GM12878 (cell line): Measurements from ENCODE around the gene PRKRIP1. TPM values are rescaled to one million over a fixed set of nuclear protein-coding genes. Genes with fewer than 3 reads are reported as not detected.

Experiments
- BACH1 ChIP-seq: fragments of 450-650 bp; IDR thresholded peaks from 2 replicates; pipeline ENCODE4 v1.6.1; 2017; ENCODE audit warnings: mild to moderate bottlenecking, borderline replicate concordance
- BHLHE40 ChIP-seq, 2 experiments: fragments of 450-650 bp in 1 of 2; IDR thresholded peaks; 2 replicates each; pipeline ENCODE4 v1.6.1; 2011 to 2017; ENCODE audit warnings: low read depth in 2 of 2, borderline replicate concordance in 1 of 2, improper control_type of control experiment in 1 of 2, low read length in 1 of 2, mild to moderate bottlenecking in 1 of 2
- CBFB ChIP-seq: IDR thresholded peaks from 2 replicates; pipeline ENCODE4 v1.6.1; 2016; ENCODE audit warnings: antibody characterized with exemption, low read depth
- CHD2 ChIP-seq: IDR thresholded peaks from 2 replicates; pipeline ENCODE4 v1.6.1; 2011; ENCODE audit warnings: low read depth, low read length, improper control_type of control experiment, borderline replicate concordance
- EGR1 ChIP-seq, 2 experiments: IDR thresholded peaks; 1 replicate in 1 of 2; 2 replicates in 1 of 2; pipeline ENCODE4 v1.6.1; 2011 to 2012; ENCODE audit warnings: low read depth in 2 of 2, low read length in 2 of 2, borderline replicate concordance in 1 of 2, mild to moderate bottlenecking in 1 of 2, moderate library complexity in 1 of 2
- ETV6 ChIP-seq, 2 experiments: fragments of 450-650 bp in 1 of 2; IDR thresholded peaks in 1 of 2; conservative IDR thresholded peaks in 1 of 2; 2 replicates each; pipeline ENCODE4 v1.6.1; 2014; ENCODE audit warnings: antibody characterized with exemption in 1 of 2, borderline replicate concordance in 1 of 2, low read depth in 1 of 2, mild to moderate bottlenecking in 1 of 2, moderate library complexity in 1 of 2
- IKZF2 ChIP-seq, 2 experiments: fragments of 450-650 bp; IDR thresholded peaks; 2 replicates each; pipeline ENCODE4 v1.6.1; 2017; ENCODE audit warnings: mild to moderate bottlenecking in 2 of 2, moderate library complexity in 2 of 2
- IRF5 ChIP-seq: fragments of 450-650 bp; IDR thresholded peaks from 2 replicates; pipeline ENCODE4 v1.6.1; 2017; ENCODE audit warnings: borderline replicate concordance
- KAT2A ChIP-seq: conservative IDR thresholded peaks from 2 replicates; pipeline ENCODE4 v1.6.1; 2011; ENCODE audit warnings: low read depth, low read length; ENCODE audit not compliant: control insufficient read depth
- KDM1A ChIP-seq: fragments of 200-600 bp; sonication (generic); IDR thresholded peaks from 2 replicates; pipeline ENCODE4 v1.6.1; 2016; ENCODE audit warnings: borderline replicate concordance
- MYB ChIP-seq: fragments of 150-350 bp; IDR thresholded peaks from 2 replicates; pipeline ENCODE4 v1.6.1; 2014; ENCODE audit warnings: mild to moderate bottlenecking, low read depth, low read length, borderline replicate concordance
- MYC ChIP-seq: IDR thresholded peaks from 2 replicates; pipeline ENCODE4 v1.6.1; 2011; ENCODE audit warnings: mild to moderate bottlenecking, low read length, moderate library complexity, inconsistent platforms; ENCODE audit not compliant: insufficient read depth, insufficient replicate concordance, insufficient read length, severe bottlenecking
- NFIC ChIP-seq: IDR thresholded peaks from 2 replicates; pipeline ENCODE4 v1.6.1; 2012; ENCODE audit warnings: low read depth, mild to moderate bottlenecking, inconsistent platforms, low read length, moderate library complexity
- NKRF ChIP-seq: fragments of 450-650 bp; conservative IDR thresholded peaks from 2 replicates; pipeline ENCODE4 v1.6.1; 2017; ENCODE audit warnings: mild to moderate bottlenecking, moderate library complexity
- NRF1 ChIP-seq: conservative IDR thresholded peaks from 2 replicates; pipeline ENCODE4 v1.6.1; 2011; ENCODE audit warnings: mild to moderate bottlenecking, low read depth, low read length, improper control_type of control experiment
- PAX8 ChIP-seq: fragments of 450-650 bp; IDR thresholded peaks from 2 replicates; pipeline ENCODE4 v1.6.1; 2017; ENCODE audit warnings: mild to moderate bottlenecking, moderate library complexity
- POLR2AphosphoS5 ChIP-seq: IDR thresholded peaks from 2 replicates; pipeline ENCODE4 v1.6.1; 2011; ENCODE audit warnings: mild to moderate bottlenecking, low read length, inconsistent platforms
- RUNX3 ChIP-seq: IDR thresholded peaks from 2 replicates; pipeline ENCODE4 v1.6.1; 2012; ENCODE audit warnings: low read length, inconsistent platforms
- TAF1 ChIP-seq: IDR thresholded peaks from 2 replicates; pipeline ENCODE4 v1.6.1; 2011; ENCODE audit warnings: mild to moderate bottlenecking, low read depth, low read length, borderline replicate concordance
- ZNF217 ChIP-seq: fragments of 450-650 bp; IDR thresholded peaks from 2 replicates; pipeline ENCODE4 v1.6.1; 2017; ENCODE audit warnings: antibody characterized with exemption, mild to moderate bottlenecking
- polyA plus RNA-seq, 11 experiments: library from polyadenylated mRNA; depleted of rRNA in 4 of 11; unstranded in 6 of 11; stranded (reverse) in 5 of 11; fragments of >200 nt; fragmentation: Nextera tagmentation in 4 of 11; fragmentation: Illumina TruSeq in 1 of 11; extraction: Ambion mirVana in 4 of 11; extraction: Trizol in 1 of 11; gene quantifications; 1 replicate in 1 of 11; 2 replicates in 10 of 11; pipeline versions ENCODE4 v1.2.1 to v1.2.3, GENCODE V29; 2011 to 2016; ENCODE audit warnings: inconsistent platforms in 2 of 11, missing spikeins in 2 of 11, low read depth in 1 of 11
- total RNA-seq, 4 experiments: library from RNA; depleted of rRNA in 3 of 4; stranded (reverse); fragments of >200 nt in 3 of 4; fragmentation: Illumina TruSeq in 1 of 4; extraction: Trizol in 1 of 4; gene quantifications; 2 replicates each; pipeline versions ENCODE4 v1.2.1 to v1.2.3, GENCODE V29; 2013 to 2021
- TF ChIP-seq, protein P1 (sequence below): fragments of 450-650 bp; IDR thresholded peaks from 2 replicates; pipeline ENCODE4 v1.6.1; 2017; ENCODE audit warnings: mild to moderate bottlenecking
- TF ChIP-seq, protein P2 (sequence below): fragments of 450-650 bp; IDR thresholded peaks from 2 replicates; pipeline ENCODE4 v1.6.1; 2017; ENCODE audit warnings: low read depth, mild to moderate bottlenecking, moderate library complexity

Gene PRKRIP1
- total and polyA plus RNA-seq, 10 of the 15 experiments (the other 5 are each of a cell fraction or from before 2014, with no cell fraction given): 17.0 to 38.4 (median 25.5) TPM

GRCh38 chr7:102424787-102425218 lies 28.6 kb downstream of the PRKRIP1 start (continued):
- TF ChIP-seq EGR1 (IDR thresholded peaks at IDR 0.05; ENCODE audit: borderline replicate concordance in 1 of 2, low read depth in 2 of 2, low read length in 2 of 2): peak in 1 of 2 experiments; percentile 57; a peak in 1 of 3 replicates
- no peak for TF ChIP-seq KDM1A
- no peak for TF ChIP-seq NFIC
- TF ChIP-seq, protein P1, sequence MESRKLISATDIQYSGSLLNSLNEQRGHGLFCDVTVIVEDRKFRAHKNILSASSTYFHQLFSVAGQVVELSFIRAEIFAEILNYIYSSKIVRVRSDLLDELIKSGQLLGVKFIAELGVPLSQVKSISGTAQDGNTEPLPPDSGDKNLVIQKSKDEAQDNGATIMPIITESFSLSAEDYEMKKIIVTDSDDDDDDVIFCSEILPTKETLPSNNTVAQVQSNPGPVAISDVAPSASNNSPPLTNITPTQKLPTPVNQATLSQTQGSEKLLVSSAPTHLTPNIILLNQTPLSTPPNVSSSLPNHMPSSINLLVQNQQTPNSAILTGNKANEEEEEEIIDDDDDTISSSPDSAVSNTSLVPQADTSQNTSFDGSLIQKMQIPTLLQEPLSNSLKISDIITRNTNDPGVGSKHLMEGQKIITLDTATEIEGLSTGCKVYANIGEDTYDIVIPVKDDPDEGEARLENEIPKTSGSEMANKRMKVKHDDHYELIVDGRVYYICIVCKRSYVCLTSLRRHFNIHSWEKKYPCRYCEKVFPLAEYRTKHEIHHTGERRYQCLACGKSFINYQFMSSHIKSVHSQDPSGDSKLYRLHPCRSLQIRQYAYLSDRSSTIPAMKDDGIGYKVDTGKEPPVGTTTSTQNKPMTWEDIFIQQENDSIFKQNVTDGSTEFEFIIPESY: no peak
- TF ChIP-seq BHLHE40 (IDR thresholded peaks at IDR 0.05; ENCODE audit: borderline replicate concordance in 1 of 2, low read depth in 2 of 2, low read length in 1 of 2): peak; percentile 48 to 63; a peak in 2 of 4 replicates
- TF ChIP-seq IRF5: no peak
- TF ChIP-seq PAX8: no peak
- no peak for TF ChIP-seq ZNF217
- TF ChIP-seq ETV6 (conservative IDR thresholded peaks at IDR 0.05 in 1 of 2, IDR thresholded peaks at IDR 0.05 in 1 of 2; ENCODE audit: borderline replicate concordance in 1 of 2, low read depth in 1 of 2): no peak
- no peak for TF ChIP-seq TAF1
- no peak for TF ChIP-seq MYC
- peak; percentile 60 to 71; a peak in 3 of 4 replicates for TF ChIP-seq IKZF2 (IDR thresholded peaks at IDR 0.05)
- TF ChIP-seq NRF1: no peak
- TF ChIP-seq CHD2: no peak; the same call in 1 of the 2 replicates
- TF ChIP-seq POLR2AphosphoS5: peak; percentile 55; the same call in 1 of the 2 replicates
- TF ChIP-seq, protein P2, sequence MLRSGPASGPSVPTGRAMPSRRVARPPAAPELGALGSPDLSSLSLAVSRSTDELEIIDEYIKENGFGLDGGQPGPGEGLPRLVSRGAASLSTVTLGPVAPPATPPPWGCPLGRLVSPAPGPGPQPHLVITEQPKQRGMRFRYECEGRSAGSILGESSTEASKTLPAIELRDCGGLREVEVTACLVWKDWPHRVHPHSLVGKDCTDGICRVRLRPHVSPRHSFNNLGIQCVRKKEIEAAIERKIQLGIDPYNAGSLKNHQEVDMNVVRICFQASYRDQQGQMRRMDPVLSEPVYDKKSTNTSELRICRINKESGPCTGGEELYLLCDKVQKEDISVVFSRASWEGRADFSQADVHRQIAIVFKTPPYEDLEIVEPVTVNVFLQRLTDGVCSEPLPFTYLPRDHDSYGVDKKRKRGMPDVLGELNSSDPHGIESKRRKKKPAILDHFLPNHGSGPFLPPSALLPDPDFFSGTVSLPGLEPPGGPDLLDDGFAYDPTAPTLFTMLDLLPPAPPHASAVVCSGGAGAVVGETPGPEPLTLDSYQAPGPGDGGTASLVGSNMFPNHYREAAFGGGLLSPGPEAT: peak; percentile 79
- no peak for TF ChIP-seq RUNX3
- TF ChIP-seq BACH1: no peak
- TF ChIP-seq NKRF: no peak; the same call in 1 of the 2 replicates
- TF ChIP-seq CBFB: peak; percentile 72
- no peak for TF ChIP-seq KAT2A
- TF ChIP-seq MYB: no peak
